Measurements from ENCODE around the gene MYB.
"Not testable (repeated sequence)": the region's sequence is repeated elsewhere in the genome, so short reads cannot be mapped to it uniquely, and the experiment has no call there.

Gene MYB

GRCh38 chr6:135243871-135244796 is 63.0 kb downstream of the MYB start:
- no peaks in the 10 kb centered on the region for H3K4me1 Mint-ChIP-seq (ENCODE audit: low read depth in 2 of 2)
- ATAC-seq (replicated peaks) (no peak), DNase-seq (no peak)
- no peak overlapping the region for H3K27ac Mint-ChIP-seq
- no peaks in the 10 kb centered on the region for H3K9me3 Mint-ChIP-seq
- H3K27me3 Mint-ChIP-seq, result peaks cover 0 to under 1% of the 10 kb centered on the region in 2 donors
- H3K4me3 Mint-ChIP-seq, result no peak overlapping the region
- no peaks in the 10 kb centered on the region for H3K36me3 Mint-ChIP-seq (ENCODE audit: insufficient read depth)

GRCh38 chr6:135244805-135245204 is 63.7 kb downstream of the MYB start:
- DNase-seq (no peak), ATAC-seq (replicated peaks) (no peak)
- Mint-ChIP-seq H3K4me3 (no peak overlapping the region), H3K27me3 (no peaks in the 10 kb centered on the region), H3K27ac (no peak overlapping the region), H3K4me1 (ENCODE audit: low read depth in 2 of 2) (no peaks in the 10 kb centered on the region), H3K36me3 (ENCODE audit: insufficient read depth) (no peaks in the 10 kb centered on the region), H3K9me3 (no peaks in the 10 kb centered on the region)

- not testable (repeated sequence) for H3K9me3 Mint-ChIP-seq; H3K36me3 Mint-ChIP-seq (ENCODE audit: insufficient read depth); H3K4me3 Mint-ChIP-seq; H3K4me1 Mint-ChIP-seq (ENCODE audit: low read depth in 2 of 2); H3K27me3 Mint-ChIP-seq; ATAC-seq (replicated peaks); H3K27ac Mint-ChIP-seq; DNase-seq
Measured at GRCh38 chr6:135246412-135247012, 65.4 kb downstream of the MYB start.

- Mint-ChIP-seq H3K9me3 (no peaks in the 10 kb centered on the region), H3K36me3 (ENCODE audit: insufficient read depth) (no peaks in the 10 kb centered on the region), H3K4me3 (no peak overlapping the region), H3K4me1 (ENCODE audit: low read depth in 2 of 2) (no peaks in the 10 kb centered on the region), H3K27ac (no peak overlapping the region), H3K27me3 (peaks cover 0 to 11% of the 10 kb centered on the region in 2 donors)
- ATAC-seq (replicated peaks) (no peak), DNase-seq (no peak)
Measured at GRCh38 chr6:135250234-135250633, 69.1 kb downstream of the MYB start.

- H3K27me3 Mint-ChIP-seq, result peaks cover 4 to 18% of the 10 kb centered on the region in 2 donors
- no peak overlapping the region for H3K27ac Mint-ChIP-seq
- DNase-seq, result no peak
- no peaks in the 10 kb centered on the region for H3K36me3 Mint-ChIP-seq (ENCODE audit: insufficient read depth)
- no peaks in the 10 kb centered on the region for H3K4me1 Mint-ChIP-seq (ENCODE audit: low read depth in 2 of 2)
- no peaks in the 10 kb centered on the region for H3K9me3 Mint-ChIP-seq
- ATAC-seq (replicated peaks), result no peak
- no peak overlapping the region for H3K4me3 Mint-ChIP-seq
Measured at GRCh38 chr6:135250751-135251497, 69.8 kb downstream of the MYB start.

GRCh38 chr6:135251498-135252441 is 70.7 kb downstream of the MYB start:
- peaks cover 6 to 21% of the 10 kb centered on the region in 2 donors for H3K27me3 Mint-ChIP-seq
- H3K4me1 Mint-ChIP-seq (ENCODE audit: low read depth in 2 of 2), result no peaks in the 10 kb centered on the region
- no peaks in the 10 kb centered on the region for H3K9me3 Mint-ChIP-seq
- no peaks in the 10 kb centered on the region for H3K36me3 Mint-ChIP-seq (ENCODE audit: insufficient read depth)
- H3K27ac Mint-ChIP-seq, result no peak overlapping the region
- no peak overlapping the region for H3K4me3 Mint-ChIP-seq
- DNase-seq (no peak), ATAC-seq (replicated peaks) (no peak)

GRCh38 chr6:135254471-135254870 is 73.4 kb downstream of the MYB start:
- ATAC-seq (replicated peaks), result no peak
- no peak overlapping the region for H3K4me3 Mint-ChIP-seq
- H3K9me3 Mint-ChIP-seq, result no peaks in the 10 kb centered on the region

GRCh38 chr6:135256866-135257265 is 75.8 kb downstream of the MYB start:
- H3K4me1 Mint-ChIP-seq (ENCODE audit: low read depth in 2 of 2), result no peaks in the 10 kb centered on the region
- no peaks in the 10 kb centered on the region for H3K36me3 Mint-ChIP-seq (ENCODE audit: insufficient read depth)
- ATAC-seq (replicated peaks) (no peak), DNase-seq (no peak)
- H3K27me3 Mint-ChIP-seq, result peaks cover 15 to 30% of the 10 kb centered on the region in 2 donors
- no peaks in the 10 kb centered on the region for H3K9me3 Mint-ChIP-seq
- no peak overlapping the region for H3K27ac Mint-ChIP-seq
- H3K4me3 Mint-ChIP-seq, result no peak overlapping the region

More at GRCh38 chr6:135254471-135254870, 73.4 kb downstream of the MYB start:
- Mint-ChIP-seq H3K27ac (no peak overlapping the region), H3K27me3 (peaks cover 8 to 21% of the 10 kb centered on the region in 2 donors), H3K36me3 (ENCODE audit: insufficient read depth) (no peaks in the 10 kb centered on the region), H3K4me1 (ENCODE audit: low read depth in 2 of 2) (no peaks in the 10 kb centered on the region)
- DNase-seq, result no peak

GRCh38 chr6:135257631-135258405 is 76.7 kb downstream of the MYB start:
- H3K36me3 Mint-ChIP-seq (ENCODE audit: insufficient read depth), result no peaks in the 10 kb centered on the region
- no peaks in the 10 kb centered on the region for H3K9me3 Mint-ChIP-seq
- H3K27ac Mint-ChIP-seq, result no peak overlapping the region
- ATAC-seq (replicated peaks) (no peak), DNase-seq (no peak)
- H3K4me3 Mint-ChIP-seq, result no peak overlapping the region
- peaks cover 15 to 30% of the 10 kb centered on the region in 2 donors for H3K27me3 Mint-ChIP-seq
- no peaks in the 10 kb centered on the region for H3K4me1 Mint-ChIP-seq (ENCODE audit: low read depth in 2 of 2)

GRCh38 chr6:135258970-135259369 is 77.9 kb downstream of the MYB start:
- no peak for DNase-seq
- no peaks in the 10 kb centered on the region for H3K36me3 Mint-ChIP-seq (ENCODE audit: insufficient read depth)
- no peaks in the 10 kb centered on the region for H3K4me1 Mint-ChIP-seq (ENCODE audit: low read depth in 2 of 2)
- no peak overlapping the region for H3K27ac Mint-ChIP-seq
- H3K4me3 Mint-ChIP-seq, result no peak overlapping the region
- H3K27me3 Mint-ChIP-seq, result peaks cover 15 to 30% of the 10 kb centered on the region in 2 donors
- H3K9me3 Mint-ChIP-seq, result no peaks in the 10 kb centered on the region
- ATAC-seq (replicated peaks), result no peak

GRCh38 chr6:135260612-135261011 is 79.5 kb downstream of the MYB start:
- H3K9me3 Mint-ChIP-seq, result no peaks in the 10 kb centered on the region
- H3K27ac Mint-ChIP-seq, result no peak overlapping the region
- H3K4me1 Mint-ChIP-seq (ENCODE audit: low read depth in 2 of 2), result no peaks in the 10 kb centered on the region
- no peak for ATAC-seq (replicated peaks)
- no peak overlapping the region for H3K4me3 Mint-ChIP-seq
- H3K27me3 Mint-ChIP-seq, result peaks cover 14 to 15% of the 10 kb centered on the region in 2 donors
- DNase-seq, result no peak
- no peaks in the 10 kb centered on the region for H3K36me3 Mint-ChIP-seq (ENCODE audit: insufficient read depth)

Measured in effector memory CD8-positive, alpha-beta T cell (primary cell).